Measurements from ENCODE around the gene PLPPR3.

DNA sequence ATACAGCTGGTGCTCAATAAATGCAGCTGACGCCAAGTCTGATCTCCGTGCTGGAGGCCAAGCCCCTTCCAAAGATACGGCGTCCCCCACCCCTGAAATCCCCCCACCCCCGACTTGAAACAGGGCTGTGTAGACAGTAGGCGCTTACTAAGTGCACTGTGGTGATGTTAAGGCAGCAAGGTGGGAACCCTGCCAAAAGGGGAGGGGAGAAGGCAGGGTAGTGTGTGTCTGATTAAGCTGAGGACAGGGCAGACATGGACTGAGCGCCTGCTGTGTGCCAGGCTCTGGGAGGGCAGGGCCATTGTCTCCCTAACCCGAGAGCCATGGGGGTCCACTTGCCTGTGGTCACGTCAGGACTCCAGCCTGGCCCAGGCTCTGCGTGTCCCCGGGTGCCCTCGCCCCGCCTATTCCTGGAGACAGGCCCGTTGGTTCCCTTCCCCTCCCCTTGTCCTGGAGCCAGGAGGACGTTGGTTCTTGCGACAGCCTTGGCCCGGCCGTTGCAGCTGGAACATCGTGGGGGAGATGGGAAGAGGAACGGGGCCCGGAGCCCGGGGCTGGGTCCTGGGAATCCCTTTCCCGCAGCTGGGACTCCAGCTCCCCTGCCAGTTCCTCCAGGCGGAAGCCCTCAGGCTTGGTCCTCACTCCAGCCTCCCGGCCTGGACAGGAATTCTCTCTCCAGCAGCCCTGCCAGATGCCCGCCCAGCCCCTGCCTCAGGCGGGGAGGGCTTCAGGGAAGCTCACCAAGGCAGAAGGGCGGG is 28.6 kb upstream of the PLPPR3 start:
- TF ChIP-seq CTCF (IDR thresholded peaks at IDR 0.05) (no peak), POLR2A (IDR thresholded peaks at IDR 0.05) (peak in 1 of 2 donors; percentile 35)
